ENCODE measurements around the gene PHF12. TPM values are rescaled to one million over a fixed set of nuclear protein-coding genes. Genes with fewer than 3 reads are reported as not detected.

Gene PHF12
- total and polyA plus RNA-seq, 2 of the 8 experiments (the other 6 are each of a cell fraction or from before 2014, with no cell fraction given) = 38.8 to 65.7 TPM

DNA sequence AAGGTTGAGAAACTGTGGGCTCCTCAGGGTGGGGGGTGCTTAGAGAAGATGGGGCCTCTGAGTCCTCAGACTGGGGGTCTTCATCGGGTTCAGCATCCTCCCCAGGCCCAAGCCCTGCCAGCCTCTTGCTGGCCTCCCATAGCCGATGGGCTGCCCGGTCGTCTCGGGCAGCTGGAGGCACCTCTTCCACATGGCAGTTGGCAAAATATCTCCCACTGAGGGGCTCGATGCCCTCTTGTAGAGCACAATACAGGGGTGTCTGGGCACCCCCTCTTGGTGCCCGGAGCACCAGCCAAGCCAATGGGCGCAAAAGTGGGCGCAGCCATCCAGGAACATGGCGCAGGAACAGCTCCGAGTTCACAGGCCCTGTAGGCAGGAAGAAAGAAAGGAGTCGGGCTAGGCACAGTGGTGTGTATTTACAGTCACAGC lies 52.8 kb downstream of the PHF12 start:
- TF ChIP-seq TAF1 (IDR thresholded peaks at IDR 0.05; ENCODE audit: low read depth, low read length) = no peak
- no peak overlapping the region for H2AFZ ChIP-seq (ENCODE audit: low read length)
- H3K4me2 ChIP-seq (ENCODE audit: insufficient read depth in 1 of 2, low read depth in 2 of 2, low read length in 2 of 2) = no peak overlapping the region; a peak in 1 of 4 replicates
- no peak overlapping the region for H2BK12ac ChIP-seq (ENCODE audit: low read depth, low read length)
- peaks cover 0 to 2% of the 10 kb centered on the region in 2 experiments for H4K20me1 ChIP-seq (replicated peaks in 1 of 2; ENCODE audit: control insufficient read depth in 1 of 2, insufficient read depth in 2 of 2, low read length in 2 of 2)
- no peak overlapping the region for H4K91ac ChIP-seq (replicated peaks; ENCODE audit: insufficient read length, low read length)
- H2BK20ac ChIP-seq (ENCODE audit: low read length) = no peak overlapping the region
- H2BK15ac ChIP-seq (ENCODE audit: low read length) = no peak overlapping the region
- H3K79me1 ChIP-seq (ENCODE audit: low read depth, low read length) = peaks cover 8% of the 10 kb centered on the region
- no peak overlapping the region; the same call in 1 of the 2 replicates for H2AK5ac ChIP-seq (ENCODE audit: low read depth, low read length)
- H3K4me3 ChIP-seq (ENCODE audit: extremely low read depth in 1 of 4, insufficient read depth in 2 of 4, low read depth in 3 of 4, low read length in 4 of 4) = no peak overlapping the region
- no peak overlapping the region for H3K9ac ChIP-seq (replicated peaks in 1 of 4; ENCODE audit: extremely low read depth in 1 of 4, low read depth in 3 of 4, low read length in 3 of 4)
- H3K27me3 ChIP-seq (replicated peaks in 1 of 4; ENCODE audit: control insufficient read depth in 3 of 4, extremely low read depth in 1 of 4, insufficient read depth in 3 of 4, low read length in 3 of 4) = no peaks in the 10 kb centered on the region
- peaks cover 4 to 21% of the 10 kb centered on the region in 2 experiments for H3K79me2 ChIP-seq (ENCODE audit: control insufficient read depth in 1 of 2, insufficient read depth in 2 of 2, low read length in 2 of 2)
- H4K8ac ChIP-seq (ENCODE audit: extremely low read depth, insufficient read depth, low read length) = no peak overlapping the region; the same call in 1 of the 2 replicates
- H2BK5ac ChIP-seq (ENCODE audit: low read depth, low read length) = no peak overlapping the region
- no peaks in the 10 kb centered on the region for H3K9me3 ChIP-seq (ENCODE audit: insufficient read depth in 2 of 2, low read depth in 1 of 2, low read length in 1 of 2)
- no peak overlapping the region for H3K27ac ChIP-seq (ENCODE audit: low read depth, low read length)
- no peak overlapping the region for H3K23ac ChIP-seq (ENCODE audit: insufficient read length)
- no peaks in the 10 kb centered on the region; a peak in 1 of 8 replicates for H3K36me3 ChIP-seq (ENCODE audit: control insufficient read depth in 2 of 4, insufficient read depth in 4 of 4, low read length in 3 of 4)
- no peak overlapping the region for H3K56ac ChIP-seq (replicated peaks; ENCODE audit: insufficient read length, low read depth, low read length)
- ChIA-PET CTCF (ENCODE audit: partially characterized antibody) (interaction anchor here (0.6 to 7.3 kb wide), 18 partner anchors 11 to 219 kb away, joined by 3 to 47 read pairs (median 4); partner anchors contain the start of genes NEK8 and TLCD1), POLR2A (ENCODE audit: partially characterized antibody) (interaction anchor here (0.9 to 5.2 kb wide), 17 partner anchors 8 to 178 kb away, joined by 3 to 51 read pairs (median 8); partner anchors contain the start of genes RPL23A and TLCD1)
- no peak overlapping the region for H3K14ac ChIP-seq (ENCODE audit: insufficient read length)
- peaks cover 10% of the 10 kb centered on the region; the same call in 1 of the 2 replicates for H3K23me2 ChIP-seq (ENCODE audit: low read depth, low read length)
- peaks cover 2 to 22% (median 8%) of the 10 kb centered on the region in 4 experiments for H3K4me1 ChIP-seq (replicated peaks in 1 of 4; ENCODE audit: control insufficient read depth in 3 of 4, insufficient read depth in 4 of 4, low read length in 3 of 4)
- 89% methylated on average over 11 of the region's 12 CpGs; no CpG with 5 or more reads in 1 of the 2 experiments for WGBS, 2 experiments (ENCODE audit: extremely low coverage in 1 of 2, insufficient coverage in 1 of 2, insufficient read length in 1 of 2, insufficient replicate concordance in 2 of 2, low coverage in 1 of 2, low lambda C conversion rate in 2 of 2, missing lambda C conversion rate in 1 of 2)
- H3K4ac ChIP-seq (replicated peaks; ENCODE audit: insufficient read length, low read depth, low read length) = no peak overlapping the region
- no peak overlapping the region for H3K18ac ChIP-seq (ENCODE audit: extremely low read depth, low read length)
- no peak for FAIRE-seq
- H2BK120ac ChIP-seq (replicated peaks; ENCODE audit: low read depth, low read length) = no peak overlapping the region
- no peak for DNase-seq (ENCODE audit: low read depth in 1 of 2, low spot score in 2 of 2)
- no peak overlapping the region for H4K5ac ChIP-seq (ENCODE audit: insufficient read length, low read depth, low read length)
